ENCODE results near the gene XPNPEP1. TPM values are rescaled to one million over a fixed set of nuclear protein-coding genes. Genes with fewer than 3 reads are reported as not detected.
"Not testable (repeated sequence)": the region's sequence is repeated elsewhere in the genome, so short reads cannot be mapped to it uniquely, and the experiment has no call there.

XPNPEP1 gene
- polyA plus RNA-seq, 10 donors: 52.5 to 83.3 (median 67.0) TPM

DNA sequence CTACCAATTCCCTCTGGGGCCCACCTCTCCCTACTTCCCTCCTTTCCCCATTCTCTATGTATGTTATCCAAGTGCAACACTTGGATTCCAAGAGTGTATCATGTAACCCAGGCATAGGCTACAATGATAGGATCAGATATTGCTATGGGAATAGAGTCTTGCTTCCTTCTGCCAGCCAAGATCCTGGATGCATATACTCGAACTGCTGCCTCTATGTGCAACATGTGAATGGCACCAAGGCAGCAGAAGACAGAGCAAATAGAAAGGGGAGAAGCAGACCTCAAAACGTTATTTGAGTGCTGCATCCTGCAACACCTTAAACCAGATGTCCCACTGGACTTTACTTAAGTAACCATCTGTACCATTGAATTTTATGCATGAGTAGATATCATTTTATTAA is 3.5 kb upstream of the XPNPEP1 start:
- peak in 1 of 3 donors; percentile 56 for DNase-seq

DNA sequence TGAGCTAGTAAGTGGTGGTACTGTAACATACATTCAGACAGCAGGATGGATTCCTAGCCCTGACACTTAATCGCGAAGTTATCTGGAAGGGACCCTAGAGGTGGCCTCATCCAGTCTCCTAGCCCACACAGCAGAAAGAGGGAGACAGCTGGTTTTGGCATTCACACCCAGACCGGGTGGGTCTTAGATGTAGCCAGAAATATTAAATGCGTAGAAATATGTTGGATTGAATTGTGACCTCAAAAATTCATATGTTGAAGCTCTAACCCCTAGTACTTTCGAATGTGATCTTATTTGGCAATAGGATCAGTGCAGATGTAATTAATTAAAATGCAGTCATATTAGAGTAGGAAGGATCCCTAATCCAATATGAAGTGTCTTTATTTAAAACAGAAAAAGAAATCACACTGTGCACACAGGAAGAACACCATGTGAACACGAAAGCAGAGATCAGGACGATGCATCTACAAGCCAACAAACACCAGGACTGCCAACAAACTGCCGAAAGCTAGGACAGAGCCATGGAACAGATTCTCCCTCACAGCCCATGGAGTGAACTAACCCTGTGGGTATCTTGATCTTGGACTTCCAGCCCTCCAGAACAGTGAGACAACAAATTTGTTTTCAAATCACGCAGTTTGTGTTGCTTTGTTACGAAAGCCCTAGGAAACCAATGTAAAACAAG is 2.9 kb upstream of the XPNPEP1 start:
- DNase-seq: peak in 1 of 3 donors; percentile 72

DNA sequence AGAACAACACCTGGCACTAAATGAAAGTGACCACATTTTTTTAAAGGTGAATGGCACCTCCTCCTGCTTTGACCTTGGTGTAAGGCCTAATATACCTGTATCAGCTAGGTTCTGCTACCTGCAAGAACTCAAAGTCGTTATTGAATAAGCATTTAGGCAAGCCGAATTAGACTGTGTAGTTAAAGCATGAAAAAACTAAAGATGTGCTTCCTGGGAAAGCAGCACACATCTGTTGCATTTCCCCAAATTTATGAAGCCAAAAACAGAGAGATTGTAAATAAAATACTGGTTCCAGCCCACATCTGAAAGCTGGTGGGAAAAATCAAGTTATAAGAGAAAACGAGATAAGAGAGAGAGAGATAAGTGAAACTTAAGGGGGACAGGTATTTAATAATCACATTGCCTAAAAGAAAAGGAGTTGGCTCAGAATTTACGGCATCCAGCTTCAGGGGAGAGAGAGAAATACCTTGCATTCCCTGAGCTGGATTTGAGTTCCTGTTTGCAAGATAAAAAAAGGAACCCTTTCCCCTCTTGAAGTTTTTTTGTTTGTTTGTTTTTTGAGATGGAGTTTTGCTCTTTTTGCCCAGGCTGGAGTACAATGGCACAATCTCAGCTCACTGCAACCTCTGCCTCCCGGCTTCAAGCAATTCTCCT is 1.8 kb upstream of the XPNPEP1 start:
- DNase-seq: peak in 1 of 3 donors; percentile 52

DNA sequence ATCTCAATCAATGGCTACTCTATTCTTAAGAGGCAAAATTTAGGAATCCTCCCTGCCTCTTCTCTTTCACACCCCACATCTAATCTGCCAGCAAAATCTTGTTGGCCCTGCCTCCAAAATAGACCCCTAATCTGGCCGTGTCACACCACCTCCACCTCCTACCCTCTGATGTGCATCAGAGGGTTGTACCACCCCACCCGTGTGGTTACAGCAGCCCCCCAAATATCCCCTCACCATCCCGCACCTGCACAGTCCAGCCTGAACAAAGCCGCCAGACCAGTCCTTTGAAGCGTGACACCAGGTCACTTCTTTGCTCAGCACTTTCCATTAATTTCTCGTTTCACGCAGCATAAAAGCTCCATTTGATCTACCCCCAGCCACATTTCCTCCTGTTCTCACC is 776 bp upstream of the XPNPEP1 start:
- DNase-seq: no peak

DNA sequence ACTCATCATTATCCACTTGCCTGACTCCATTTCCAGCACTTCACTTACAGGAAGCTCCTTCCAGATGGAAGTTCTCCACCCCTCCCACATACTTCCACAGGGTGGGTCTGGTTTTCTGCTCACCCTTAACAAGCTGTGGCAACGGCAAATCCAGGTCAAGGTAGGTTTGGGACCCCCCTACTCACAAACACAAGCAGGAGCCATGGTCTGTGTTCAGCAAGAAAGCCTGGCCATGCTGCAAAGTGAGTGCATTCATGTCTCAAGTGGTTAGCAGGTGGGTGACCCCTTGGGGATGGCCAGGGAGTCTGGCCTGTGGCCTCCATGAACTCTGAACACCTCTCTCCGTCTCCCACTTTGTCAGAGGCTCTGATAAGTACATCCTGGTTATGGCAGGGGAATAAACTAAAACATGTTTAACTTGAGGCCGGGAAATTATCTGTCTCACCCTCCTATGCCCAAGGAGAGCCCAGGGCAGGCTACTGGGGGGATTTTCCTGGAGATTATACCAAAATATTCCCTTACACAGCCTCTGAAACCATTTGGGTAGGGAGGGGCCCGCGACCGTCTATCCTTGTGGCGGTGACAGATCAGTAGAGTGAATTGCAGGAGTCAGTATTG is 844 bp downstream of the XPNPEP1 start:
- DNase-seq: peak in 1 of 3 donors; percentile 37

DNA sequence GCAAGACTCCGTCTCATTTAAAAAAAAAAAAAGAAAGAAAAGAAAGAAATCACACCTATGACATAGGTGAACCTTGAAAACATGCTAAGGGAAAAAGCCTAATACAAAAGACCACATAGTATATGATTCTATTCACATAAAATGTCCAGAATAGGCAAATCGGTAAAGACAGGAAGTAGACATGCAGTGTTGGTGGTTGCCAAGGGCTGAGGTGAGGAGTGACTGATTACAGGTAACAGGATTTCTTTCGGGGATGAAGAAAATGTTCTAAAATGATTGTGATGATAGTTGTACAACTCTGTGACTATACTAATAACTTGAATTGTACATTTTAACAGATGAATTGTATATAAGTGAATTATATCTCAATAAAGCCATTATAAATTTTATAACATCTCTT is 3.3 kb downstream of the XPNPEP1 start:
- no peak for DNase-seq

DNA sequence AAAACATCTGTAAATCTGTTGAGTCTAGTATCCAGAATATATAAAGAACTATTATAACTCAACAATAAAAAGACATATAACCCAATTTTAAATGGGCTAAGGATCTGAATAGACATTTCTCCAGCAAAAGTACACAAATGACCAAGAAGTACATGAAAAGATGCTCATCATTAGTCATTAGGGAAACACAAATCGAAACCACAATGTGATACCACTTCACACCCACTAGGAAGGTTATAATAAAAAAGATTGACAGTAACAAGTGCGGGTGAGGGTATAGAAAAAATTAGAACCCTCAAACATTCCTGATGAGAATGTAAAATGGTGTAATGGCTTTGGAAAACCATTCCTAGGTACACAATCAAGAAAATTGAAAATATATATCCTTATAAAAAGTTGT is 4.1 kb downstream of the XPNPEP1 start:
- DNase-seq: no peak

DNA sequence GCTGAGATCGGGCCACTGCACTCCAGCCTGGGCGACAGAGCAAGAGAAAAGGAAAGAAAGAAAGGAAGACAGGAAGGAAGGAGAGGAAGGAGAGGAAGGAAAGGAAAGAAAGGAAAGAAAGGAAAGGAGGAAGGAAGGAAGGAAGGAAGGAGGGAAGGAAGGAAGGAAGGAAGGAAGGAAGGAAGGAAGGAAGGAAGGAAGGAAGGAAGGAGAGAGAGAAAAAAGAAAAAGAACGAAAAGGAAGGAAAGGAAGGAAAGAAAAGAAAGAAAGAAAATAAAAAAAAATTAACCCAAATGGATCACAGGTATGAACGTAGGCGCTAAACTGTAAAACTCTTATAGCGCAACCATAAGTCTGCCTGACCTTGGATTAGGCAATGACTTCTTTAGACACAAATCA is 4.6 kb downstream of the XPNPEP1 start:
- DNase-seq: not testable (repeated sequence)

DNA sequence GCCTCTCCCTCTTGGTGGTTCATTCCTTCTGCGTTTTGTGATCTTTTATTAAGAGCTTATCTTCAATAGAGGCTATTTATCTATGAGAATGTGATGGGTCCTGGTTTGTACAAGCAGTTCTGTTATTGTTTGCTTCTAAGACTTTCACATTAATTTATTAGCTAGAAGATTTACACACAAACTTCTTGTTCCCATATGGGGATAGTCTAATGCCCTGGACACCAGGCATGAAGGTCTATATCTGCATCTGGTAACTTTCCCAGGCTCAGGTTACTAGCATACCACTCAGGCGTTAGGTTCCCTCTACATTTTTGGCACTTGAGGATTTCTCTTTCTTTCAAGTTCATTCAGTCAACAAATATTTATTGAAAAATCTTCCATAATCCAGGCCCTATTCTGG is 7.7 kb downstream of the XPNPEP1 start:
- no peak for DNase-seq

DNA sequence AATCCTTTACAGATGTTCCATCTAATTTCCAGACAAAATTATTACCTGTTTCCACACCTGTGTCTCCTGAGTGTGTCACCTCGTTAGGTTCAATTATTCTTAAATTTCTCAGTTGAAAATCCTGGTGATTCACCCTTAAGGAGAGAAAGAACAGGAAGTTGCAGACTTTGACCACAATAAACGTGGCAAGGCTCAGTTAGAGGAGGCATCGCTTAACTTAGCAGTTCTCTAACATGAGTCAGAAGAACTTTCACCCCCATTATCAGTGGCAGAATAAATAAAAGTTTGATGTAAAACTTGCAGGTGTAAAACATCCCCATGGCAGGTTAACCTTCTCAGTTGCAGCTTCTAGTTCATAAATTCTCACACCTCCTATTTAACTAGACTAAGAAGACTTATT is 8.3 kb downstream of the XPNPEP1 start:
- no peak for DNase-seq

DNA sequence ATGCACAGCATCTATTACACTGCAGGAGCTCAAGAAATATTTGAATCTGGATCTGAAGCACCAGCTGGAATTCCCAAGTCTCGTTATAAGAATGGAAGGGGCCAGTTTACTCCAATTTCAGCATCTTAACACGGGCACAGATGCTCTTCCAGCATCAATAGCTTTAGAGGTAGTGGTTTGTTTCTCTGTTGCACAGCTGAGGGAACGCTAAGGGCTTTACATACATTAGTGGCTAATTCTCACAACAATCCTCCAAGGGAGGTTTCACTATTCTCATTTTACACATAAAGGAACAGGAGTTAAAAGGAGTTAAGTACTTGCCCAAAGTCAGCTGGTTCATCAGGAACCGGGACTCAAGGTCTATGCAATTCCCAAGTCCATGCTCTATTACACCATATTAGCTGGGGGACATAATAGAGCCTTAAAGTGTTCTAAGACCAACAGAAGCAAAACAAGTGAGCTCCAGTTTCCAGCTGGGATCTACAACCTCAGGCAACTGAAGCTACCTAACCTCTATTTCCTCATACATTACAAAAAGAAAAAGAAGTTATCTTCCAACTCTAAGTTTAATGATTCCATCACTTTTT is 9.9 kb downstream of the XPNPEP1 start:
- DNase-seq: no peak

DNA sequence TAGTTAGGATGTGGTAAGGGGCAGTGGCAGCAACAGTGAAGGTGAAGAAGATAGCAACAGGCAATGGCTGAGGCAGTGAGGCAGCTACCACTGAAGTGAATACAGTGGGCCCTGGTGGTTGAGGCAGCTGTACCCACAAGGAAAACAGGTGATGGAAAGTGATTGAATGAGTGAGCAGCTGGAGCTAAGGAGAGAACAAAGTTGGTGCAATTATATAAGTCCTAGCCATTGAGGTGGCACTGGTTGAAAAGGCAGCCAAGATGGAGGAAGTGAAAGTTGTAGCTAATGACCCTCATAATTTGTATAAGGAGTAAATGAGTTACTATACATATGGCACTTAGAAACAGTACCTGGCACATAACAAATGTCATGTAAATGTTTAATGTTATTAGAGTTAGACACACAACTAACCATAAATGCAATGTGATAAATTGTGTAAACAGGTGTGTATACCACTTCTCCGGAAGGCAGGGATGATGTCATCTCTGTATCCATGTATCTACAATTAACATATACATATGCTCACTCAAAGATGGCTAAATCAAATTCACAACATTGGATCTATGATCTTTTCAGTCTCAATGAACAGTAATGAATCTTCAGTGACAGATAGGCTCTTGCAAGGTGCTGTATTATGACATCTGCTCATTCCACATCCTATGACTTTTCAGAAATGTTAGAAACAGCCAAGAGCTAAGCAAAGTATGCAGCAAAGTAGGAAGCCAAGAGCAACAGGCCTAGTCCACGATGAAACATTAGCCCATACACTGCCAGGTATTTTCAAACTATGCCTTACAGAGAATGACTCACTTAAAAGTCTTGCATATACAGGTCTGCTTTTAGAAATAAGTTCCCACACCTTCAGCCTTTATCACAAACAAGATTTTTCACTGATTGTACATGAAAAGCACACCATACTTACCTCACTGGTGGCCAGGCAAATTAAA is 10.7 kb downstream of the XPNPEP1 start:
- no peak for DNase-seq

DNA sequence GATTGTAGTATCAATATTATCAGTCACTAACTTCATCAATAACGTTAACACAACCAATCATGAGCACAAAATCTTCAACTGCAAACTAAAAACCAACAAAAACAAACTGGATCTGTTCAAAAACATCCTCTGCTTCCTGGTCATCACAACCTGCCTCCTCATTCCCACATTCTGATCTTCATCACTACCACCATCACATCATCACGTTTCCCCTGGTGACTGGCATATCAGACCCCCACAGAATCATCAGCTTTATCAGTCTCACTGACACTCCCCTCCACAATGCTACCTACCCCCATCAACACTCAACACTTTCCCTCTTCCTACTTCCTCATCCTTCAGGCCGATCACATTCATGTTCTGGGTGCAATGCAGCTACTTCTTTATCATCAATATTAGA is 11.4 kb downstream of the XPNPEP1 start:
- DNase-seq: no peak

DNA sequence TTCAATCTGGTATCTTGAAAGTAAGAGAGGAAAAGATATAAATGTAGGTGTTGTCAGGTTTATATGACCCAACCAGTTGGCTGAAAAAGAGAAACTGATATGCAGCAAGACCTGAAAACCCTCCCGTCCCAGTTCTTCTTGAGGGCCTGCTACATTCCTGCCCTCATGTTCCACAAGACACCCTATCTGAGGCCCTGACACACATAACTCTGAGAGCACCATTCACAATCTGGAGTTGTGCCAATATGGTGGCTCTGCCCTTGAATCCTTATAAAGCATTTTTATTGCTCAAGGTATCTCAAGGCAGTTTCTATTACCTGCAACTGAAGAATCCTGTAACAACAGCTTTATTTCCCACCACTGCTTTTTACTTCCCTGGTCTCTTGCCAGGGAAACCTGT is 17.0 kb downstream of the XPNPEP1 start:
- DNase-seq: no peak

DNA sequence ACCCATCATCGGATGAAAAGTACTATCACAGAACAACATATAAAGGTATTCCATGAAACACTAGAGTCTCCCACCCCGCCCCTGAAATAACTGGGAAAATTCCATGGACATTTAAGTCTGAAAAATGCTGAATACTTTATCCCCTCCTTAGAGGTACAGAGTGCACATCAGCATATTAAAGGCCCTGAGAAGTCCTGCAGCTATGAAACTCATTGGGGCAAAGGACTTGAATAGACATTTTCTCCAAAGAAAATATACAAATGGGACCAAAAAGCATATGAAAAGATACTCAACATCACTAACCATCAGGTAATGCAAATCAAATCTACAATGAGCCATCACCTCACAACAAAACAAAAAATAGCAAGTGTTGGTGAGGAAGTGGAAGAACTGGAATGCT is 18.9 kb downstream of the XPNPEP1 start:
- DNase-seq: no peak

DNA sequence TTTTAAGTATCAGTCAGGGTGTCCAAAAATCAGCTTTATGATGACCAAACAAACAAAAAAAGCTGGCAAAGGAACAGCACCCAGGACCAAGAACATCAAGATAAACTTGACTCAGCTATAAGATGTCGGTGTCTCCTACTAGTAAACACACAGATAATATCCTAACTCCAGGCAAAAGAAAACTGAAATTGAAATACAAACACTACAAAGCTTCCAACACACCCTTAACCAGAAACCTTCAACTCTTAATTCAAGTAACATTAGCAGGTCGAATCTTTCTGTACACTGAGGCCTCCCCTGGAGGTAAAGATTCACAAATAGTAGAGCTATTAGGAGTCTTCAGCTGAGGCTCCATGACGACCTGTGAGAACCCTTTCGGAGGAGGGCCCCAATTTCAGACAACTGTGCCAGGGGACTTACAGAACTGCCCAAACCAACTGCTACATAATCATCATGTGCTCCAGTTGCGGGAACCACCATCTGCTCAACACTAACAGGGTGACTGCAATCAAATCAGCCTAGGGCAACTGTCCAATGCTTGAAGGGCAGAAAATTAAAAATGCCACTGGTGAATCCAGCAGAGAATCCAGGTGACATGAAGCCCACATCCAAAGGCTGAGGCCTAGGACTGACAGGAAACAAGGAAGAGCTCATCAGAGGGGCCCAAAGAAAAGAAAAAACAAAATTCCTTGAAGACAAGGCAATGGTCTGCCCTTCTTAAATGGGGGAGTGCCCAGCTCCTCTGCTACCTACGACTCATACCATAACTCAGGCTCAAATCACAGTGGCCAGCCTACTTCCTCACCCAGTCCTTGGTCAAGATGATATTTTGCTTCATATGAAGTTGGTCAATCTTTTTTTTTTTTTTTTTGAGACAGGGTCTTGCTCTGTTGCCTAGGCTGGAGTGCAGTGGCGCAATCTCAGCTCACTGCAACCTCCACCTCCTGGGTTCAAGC is 20.0 kb downstream of the XPNPEP1 start:
- peak in 1 of 3 donors; percentile 46 for DNase-seq

DNA sequence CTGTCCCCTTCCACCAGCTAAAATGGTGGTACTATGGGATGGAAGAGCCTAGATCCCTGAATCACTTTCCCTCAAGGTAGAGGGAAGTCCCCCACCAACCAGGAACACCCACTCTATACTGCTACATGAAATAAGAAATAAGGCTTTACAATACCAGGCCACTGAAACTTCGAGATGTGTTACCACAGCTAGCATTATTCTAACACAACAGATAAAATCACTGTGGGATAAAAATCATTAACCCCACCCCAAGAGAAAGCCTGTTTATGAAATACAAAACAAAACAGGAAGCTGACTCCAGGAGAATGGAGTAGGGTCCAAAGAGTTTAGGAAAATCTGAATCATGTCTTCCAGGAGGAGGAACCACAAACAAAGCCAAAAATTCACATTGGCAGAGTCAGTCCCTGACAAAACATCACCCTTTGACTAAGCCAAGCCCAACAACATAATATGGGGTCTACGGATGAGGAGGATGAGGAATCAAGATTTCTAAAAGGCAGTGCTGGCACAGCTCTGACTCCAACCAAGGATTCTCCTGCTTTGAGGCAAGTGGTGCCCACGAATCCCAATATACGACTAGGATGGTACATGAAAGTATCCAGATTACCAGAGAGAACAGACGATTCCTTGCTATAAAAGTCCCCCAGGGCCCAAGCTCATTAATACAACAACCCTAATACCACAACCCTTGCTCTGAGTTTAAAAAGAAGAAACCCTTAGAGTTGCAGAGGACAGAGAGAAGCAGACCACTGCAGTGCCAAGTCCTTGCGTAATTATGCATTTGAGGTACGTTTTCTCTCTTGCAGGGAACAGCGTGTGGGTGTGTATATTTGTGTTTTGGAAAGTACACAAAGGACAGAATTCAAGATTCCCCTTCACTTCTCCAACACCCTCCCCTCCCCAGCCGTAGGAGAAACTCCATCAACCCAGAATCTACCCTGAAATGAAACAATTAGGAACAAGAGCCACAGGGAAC is 23.7 kb downstream of the XPNPEP1 start:
- peak in 1 of 3 donors; percentile 75 for DNase-seq

DNA sequence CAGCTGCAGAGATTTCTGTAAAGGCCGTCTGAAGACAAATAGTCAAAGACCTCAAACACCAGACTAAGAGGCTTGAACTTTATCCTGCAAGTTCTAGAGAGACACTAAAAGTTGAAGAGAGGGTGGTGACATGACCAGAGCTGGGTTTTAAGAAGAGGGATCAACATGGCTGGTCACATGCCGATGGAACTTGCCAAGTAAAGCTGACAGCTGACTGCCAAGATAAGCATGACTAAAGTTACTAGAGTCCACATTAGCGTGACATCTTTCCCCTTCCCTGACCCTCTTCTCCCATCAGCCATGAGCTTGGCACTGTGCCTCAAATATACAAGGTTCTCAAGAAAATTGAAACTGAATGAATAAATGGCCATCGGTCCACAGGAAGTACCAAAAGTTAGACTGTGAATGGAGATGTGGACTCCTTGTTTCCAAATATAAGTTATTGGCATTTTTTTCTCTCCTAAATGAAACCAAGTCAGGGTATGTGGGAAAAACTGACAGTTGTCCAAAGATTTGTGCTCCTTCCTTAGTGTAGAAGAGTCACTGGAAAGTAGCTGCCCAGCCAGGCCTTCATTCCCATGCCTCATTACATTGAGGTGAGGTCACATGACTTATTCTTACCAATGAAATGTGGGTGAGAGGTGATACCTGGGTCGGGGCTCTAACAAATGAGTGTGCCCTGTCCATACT is 24.5 kb downstream of the XPNPEP1 start:
- peak in 2 of 3 donors; percentile 54 to 75 for DNase-seq

DNA sequence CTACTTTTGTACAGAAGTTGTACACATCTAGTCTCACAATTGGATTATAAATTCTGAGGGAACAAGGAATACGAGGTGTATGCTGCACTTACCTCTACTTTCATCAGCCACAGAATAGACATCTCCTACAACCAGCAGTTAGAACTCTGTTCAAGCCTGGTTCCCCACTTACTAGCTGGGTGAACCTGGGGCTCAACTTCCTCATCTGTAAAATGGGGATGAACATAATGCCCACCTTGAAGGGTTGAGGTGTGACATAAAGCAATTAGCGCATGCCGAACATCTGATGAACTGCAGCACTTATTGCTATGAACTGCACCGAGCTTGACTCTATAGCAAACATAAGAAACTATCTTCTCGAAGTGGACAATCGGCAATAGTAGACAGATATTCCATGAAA is 25.3 kb downstream of the XPNPEP1 start:
- DNase-seq: no peak
